ENCODE results near the gene CHST8. TPM values are rescaled to one million over a fixed set of nuclear protein-coding genes. Genes with fewer than 3 reads are reported as not detected.

The CHST8 gene
- total RNA-seq, 1 donor from 2014 or later: 26.6 TPM

DNA sequence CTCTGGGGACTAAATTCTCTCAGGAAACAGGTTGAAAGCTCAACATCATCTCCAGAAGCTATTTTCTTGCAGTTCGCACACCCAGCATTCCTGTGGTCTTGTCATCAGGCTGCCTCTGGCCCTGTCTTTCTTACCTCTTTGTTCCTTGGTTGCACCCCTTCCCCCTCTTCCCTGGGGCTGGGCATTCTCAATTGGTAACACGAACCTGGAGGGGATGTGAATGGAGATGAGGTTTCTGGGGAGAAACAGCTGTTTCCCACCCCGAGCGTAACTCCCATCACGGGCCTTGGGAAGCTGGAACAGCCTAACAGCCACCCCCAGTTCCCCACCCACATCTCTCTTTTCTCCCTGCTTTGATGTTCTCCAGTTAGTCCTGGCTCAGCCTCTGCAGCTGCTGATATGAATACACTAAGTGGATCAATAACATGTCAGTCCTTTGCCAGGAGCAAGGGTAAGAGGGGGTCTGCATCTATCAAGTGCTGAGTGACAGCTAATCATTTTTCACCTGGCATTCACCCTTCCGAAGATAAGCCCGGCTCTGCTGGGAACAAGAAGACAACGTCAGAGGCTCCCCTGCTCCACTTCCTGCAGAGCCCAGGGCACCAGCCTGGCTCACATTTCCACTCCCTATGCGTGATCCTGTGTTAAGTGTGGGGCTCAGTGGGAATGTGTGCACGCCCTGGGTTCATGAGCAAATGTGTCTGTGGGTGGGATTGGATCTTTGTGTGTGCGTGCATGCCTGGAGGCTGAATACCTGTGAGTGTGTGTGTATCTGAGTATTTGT lies 100.9 kb downstream of the CHST8 start:
- no peak for DNase-seq (ENCODE audit: low spot score in 2 of 2, unreplicated experiment in 2 of 2)
- Mint-ChIP-seq H3K4me3 (no peak overlapping the region), H3K36me3 (no peaks in the 10 kb centered on the region), H3K9me3 (no peaks in the 10 kb centered on the region), H3K27ac (no peak overlapping the region), H3K4me1 (no peaks in the 10 kb centered on the region), H3K27me3 (ENCODE audit: low read depth) (peaks cover 5% of the 10 kb centered on the region)
- TF ChIP-seq, protein P1, sequence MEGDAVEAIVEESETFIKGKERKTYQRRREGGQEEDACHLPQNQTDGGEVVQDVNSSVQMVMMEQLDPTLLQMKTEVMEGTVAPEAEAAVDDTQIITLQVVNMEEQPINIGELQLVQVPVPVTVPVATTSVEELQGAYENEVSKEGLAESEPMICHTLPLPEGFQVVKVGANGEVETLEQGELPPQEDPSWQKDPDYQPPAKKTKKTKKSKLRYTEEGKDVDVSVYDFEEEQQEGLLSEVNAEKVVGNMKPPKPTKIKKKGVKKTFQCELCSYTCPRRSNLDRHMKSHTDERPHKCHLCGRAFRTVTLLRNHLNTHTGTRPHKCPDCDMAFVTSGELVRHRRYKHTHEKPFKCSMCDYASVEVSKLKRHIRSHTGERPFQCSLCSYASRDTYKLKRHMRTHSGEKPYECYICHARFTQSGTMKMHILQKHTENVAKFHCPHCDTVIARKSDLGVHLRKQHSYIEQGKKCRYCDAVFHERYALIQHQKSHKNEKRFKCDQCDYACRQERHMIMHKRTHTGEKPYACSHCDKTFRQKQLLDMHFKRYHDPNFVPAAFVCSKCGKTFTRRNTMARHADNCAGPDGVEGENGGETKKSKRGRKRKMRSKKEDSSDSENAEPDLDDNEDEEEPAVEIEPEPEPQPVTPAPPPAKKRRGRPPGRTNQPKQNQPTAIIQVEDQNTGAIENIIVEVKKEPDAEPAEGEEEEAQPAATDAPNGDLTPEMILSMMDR (IDR thresholded peaks at IDR 0.05; ENCODE audit: unreplicated experiment): no peak

DNA sequence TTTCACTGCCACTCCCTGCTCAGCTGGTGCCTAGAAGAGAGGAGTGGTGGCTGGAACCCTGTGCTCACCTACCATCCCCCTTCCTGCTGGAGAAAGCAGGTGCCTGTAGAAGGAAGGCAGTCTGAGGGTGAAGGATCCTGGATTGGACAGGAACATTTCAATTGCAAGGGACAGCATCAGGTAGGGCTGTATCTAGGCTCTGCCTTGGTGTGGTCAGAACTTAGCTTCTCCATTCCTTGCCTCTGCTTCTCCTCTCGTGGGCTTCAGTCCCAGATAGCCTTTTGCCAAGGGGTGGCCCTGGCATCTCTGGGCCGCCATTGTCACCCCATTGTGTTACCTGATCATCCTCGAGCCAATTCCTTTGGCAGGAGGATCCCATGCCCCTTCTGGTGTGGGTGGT lies 101.8 kb downstream of the CHST8 start:
- no peak overlapping the region for H3K4me3 Mint-ChIP-seq
- H3K36me3 Mint-ChIP-seq: peaks cover 4% of the 10 kb centered on the region
- DNase-seq (ENCODE audit: low spot score in 2 of 2, unreplicated experiment in 2 of 2): no peak
- no peaks in the 10 kb centered on the region for H3K4me1 Mint-ChIP-seq
- no peak overlapping the region for H3K27ac Mint-ChIP-seq
- H3K27me3 Mint-ChIP-seq (ENCODE audit: low read depth): peaks cover 9% of the 10 kb centered on the region
- TF ChIP-seq, protein P1 (IDR thresholded peaks at IDR 0.05; ENCODE audit: unreplicated experiment): no peak
- H3K9me3 Mint-ChIP-seq: no peaks in the 10 kb centered on the region

DNA sequence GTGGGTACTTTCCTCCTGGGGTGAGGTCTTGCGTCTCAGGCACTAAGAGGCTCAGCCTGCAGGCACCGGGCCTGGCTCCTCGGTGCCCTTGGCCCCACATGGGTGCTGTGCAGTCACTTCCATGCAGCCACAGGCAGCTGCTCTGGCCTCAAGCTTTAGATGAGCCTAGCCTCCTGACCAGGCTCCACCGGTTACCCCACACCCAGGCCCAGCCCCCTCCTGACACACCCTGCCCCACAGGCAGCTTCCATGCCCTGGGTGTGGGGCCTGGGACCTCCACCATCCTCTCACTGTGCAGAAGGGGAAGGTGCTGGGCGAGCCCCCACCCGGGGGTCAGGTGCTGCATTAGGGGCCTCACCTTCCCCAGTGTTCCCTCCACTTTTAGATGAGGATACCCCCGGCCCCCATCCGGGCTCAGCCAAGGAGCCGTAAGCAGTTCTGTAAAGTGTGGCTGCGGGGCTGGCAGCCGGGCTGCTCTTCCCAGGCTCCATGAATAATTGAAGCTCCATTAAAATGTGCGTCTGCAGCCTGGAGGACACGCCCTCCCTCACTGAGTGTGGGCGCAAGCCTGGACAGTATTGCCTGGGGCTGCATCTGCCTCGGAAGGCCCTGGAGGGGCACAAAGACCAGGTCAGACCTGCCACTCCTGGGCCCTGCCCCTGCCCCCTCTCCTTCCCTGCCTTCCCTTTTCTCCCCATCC lies 102.4 kb downstream of the CHST8 start:
- Mint-ChIP-seq H3K36me3 (peaks cover 4% of the 10 kb centered on the region), H3K27ac (no peak overlapping the region), H3K4me3 (no peak overlapping the region), H3K27me3 (ENCODE audit: low read depth) (peaks cover 9% of the 10 kb centered on the region), H3K9me3 (no peaks in the 10 kb centered on the region), H3K4me1 (no peaks in the 10 kb centered on the region)
- TF ChIP-seq, protein P1 (IDR thresholded peaks at IDR 0.05; ENCODE audit: unreplicated experiment): no peak
- DNase-seq (ENCODE audit: low spot score in 2 of 2, unreplicated experiment in 2 of 2): no peak

DNA sequence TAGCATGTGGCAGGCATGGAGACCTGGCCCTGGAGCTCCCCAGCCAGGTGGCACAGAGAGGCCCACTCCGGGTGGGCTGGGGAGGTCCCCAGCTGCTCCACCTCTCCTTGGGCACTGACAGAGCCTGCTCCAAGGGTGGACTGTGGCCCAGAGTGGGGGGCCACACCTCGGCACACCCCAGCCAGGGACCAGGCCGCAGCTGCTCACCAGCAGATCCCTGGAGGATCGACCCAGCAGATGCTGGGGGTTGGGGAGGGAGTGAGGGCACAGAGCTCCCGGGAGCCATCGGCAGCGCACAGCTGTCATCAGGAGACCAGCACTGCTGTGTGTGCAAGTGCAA lies 102.9 kb downstream of the CHST8 start:
- Mint-ChIP-seq H3K27me3 (ENCODE audit: low read depth) (peaks cover 10% of the 10 kb centered on the region), H3K9me3 (no peaks in the 10 kb centered on the region), H3K4me3 (no peak overlapping the region), H3K27ac (no peak overlapping the region), H3K36me3 (peaks cover 4% of the 10 kb centered on the region), H3K4me1 (no peaks in the 10 kb centered on the region)
- DNase-seq (ENCODE audit: low spot score in 2 of 2, unreplicated experiment in 2 of 2): no peak
- TF ChIP-seq, protein P1 (IDR thresholded peaks at IDR 0.05; ENCODE audit: unreplicated experiment): no peak

DNA sequence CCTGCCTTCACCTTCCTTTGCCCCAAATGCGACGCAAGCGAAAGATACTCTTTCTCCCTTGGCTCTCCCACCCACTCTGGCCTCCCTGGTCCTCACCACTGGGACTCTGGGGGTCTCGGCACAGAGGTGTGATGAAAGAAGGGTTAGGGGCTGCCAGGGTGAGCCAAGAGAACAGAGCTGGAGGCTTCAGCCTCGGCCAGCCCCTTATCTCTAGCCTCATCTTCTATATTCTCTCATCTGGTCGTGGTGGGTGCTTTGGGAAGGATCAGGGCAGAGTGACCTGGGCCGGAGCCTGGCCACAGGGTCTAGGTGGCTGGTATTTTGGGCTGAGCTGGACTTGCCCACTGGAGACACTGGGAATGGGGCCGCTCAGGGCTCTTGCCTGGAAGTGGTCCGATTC lies 103.8 kb downstream of the CHST8 start:
- no peaks in the 10 kb centered on the region for H3K4me1 Mint-ChIP-seq
- peaks cover 11% of the 10 kb centered on the region for H3K27me3 Mint-ChIP-seq (ENCODE audit: low read depth)
- H3K27ac Mint-ChIP-seq: no peak overlapping the region
- H3K9me3 Mint-ChIP-seq: no peaks in the 10 kb centered on the region
- TF ChIP-seq, protein P1 (IDR thresholded peaks at IDR 0.05; ENCODE audit: unreplicated experiment): no peak
- DNase-seq (ENCODE audit: low spot score in 2 of 2, unreplicated experiment in 2 of 2): no peak
- peaks cover 4% of the 10 kb centered on the region for H3K36me3 Mint-ChIP-seq
- no peak overlapping the region for H3K4me3 Mint-ChIP-seq

Data from mesothelial cell of epicardium (in vitro differentiated cells).